Left renal pelvis (tissue), 4 donors: ENCODE results near the gene NSMF. TPM values are rescaled to one million over a fixed set of nuclear protein-coding genes. Genes with fewer than 3 reads are reported as not detected.

Experiments
- DNase-seq, 4 donors: peaks; one replicate each; pipeline ENCODE4 v3.0.0-alpha.2; 2013; ENCODE audit warnings: low read depth in 4 of 4, low spot score in 3 of 4
- polyA plus RNA-seq, 4 donors: library from polyadenylated mRNA; unstranded; fragments of 120-200 nt; gene quantifications; one replicate each; pipeline ENCODE4 v1.2.1, GENCODE V29; 2013; ENCODE audit not compliant: insufficient read length in 4 of 4

The NSMF gene
- polyA plus RNA-seq, 4 donors: 40.4 to 51.3 (median 46.4) TPM

- no peak for DNase-seq
Measured at GRCh38 chr9:137434498-137435380, 24.4 kb downstream of the NSMF start.

GRCh38 chr9:137433916-137434431, 25.2 kb downstream of the NSMF start:
- DNase-seq: no peak

- no peak for DNase-seq
Measured at GRCh38 chr9:137433349-137433915, 25.7 kb downstream of the NSMF start.

- no peak for DNase-seq
Measured at GRCh38 chr9:137432687-137433348, 26.3 kb downstream of the NSMF start.

- no peak for DNase-seq
Measured at GRCh38 chr9:137431416-137431931, 27.7 kb downstream of the NSMF start.

- no peak for DNase-seq
Measured at GRCh38 chr9:137430723-137431415, 28.3 kb downstream of the NSMF start.

GRCh38 chr9:137429974-137430722, 29.0 kb downstream of the NSMF start:
- no peak for DNase-seq

- DNase-seq: no peak
Measured at GRCh38 chr9:137429546-137429890, 29.6 kb downstream of the NSMF start.

GRCh38 chr9:137428841-137429545, 30.1 kb downstream of the NSMF start:
- no peak for DNase-seq

GRCh38 chr9:137428311-137428630, 30.9 kb downstream of the NSMF start:
- no peak for DNase-seq

- DNase-seq: no peak
Measured at GRCh38 chr9:137427454-137428310, 31.5 kb downstream of the NSMF start.

- DNase-seq: no peak
Measured at GRCh38 chr9:137426018-137426681, 33.0 kb downstream of the NSMF start.

GRCh38 chr9:137423514-137424291, 35.4 kb downstream of the NSMF start:
- DNase-seq: no peak

- DNase-seq: peak; percentile 55 to 81 (median 79)
Measured at GRCh38 chr9:137422604-137423513, 36.3 kb downstream of the NSMF start, which contains the start of the genes EXD3 and NOXA1. Gene EXD3, minus strand, starts transcription at chr9:137423162. Its CDS starts 27,805 bp downstream, at chr9:137395357. Gene NOXA1, plus strand, starts transcription at chr9:137423393. Its CDS starts 137 bp downstream, at chr9:137423530.

- no peak for DNase-seq
Measured at GRCh38 chr9:137421838-137422603, 37.1 kb downstream of the NSMF start.
